CD4-positive, CD25-positive, alpha-beta regulatory T cell (primary cell): ENCODE results near the gene CTCF. TPM values are rescaled to one million over a fixed set of nuclear protein-coding genes. Genes with fewer than 3 reads are reported as not detected.

Experiments
- ATAC-seq, 2 donors: fragments of 150-1000 bp; cut with Tn5 transposase; one replicate each; pipeline ENCODE4 v1.10.0; 2021; ENCODE audit warnings: low read depth in 2 of 2, moderate number of reproducible peaks in 2 of 2, moderate library complexity in 1 of 2
- DNase-seq, 3 donors: peaks; one replicate each; pipeline versions ENCODE4 v3.0.0 to v3.0.0-alpha.2; 2012 to 2022; ENCODE audit warnings: mixed read lengths in 1 of 3
- H3K27ac ChIP-seq: one replicate; pipeline ENCODE4 v1.7.0; 2013; ENCODE audit warnings: mild to moderate bottlenecking, low read length; ENCODE audit not compliant: insufficient read depth, poor library complexity, severe bottlenecking
- H3K27me3 ChIP-seq: one replicate; pipeline ENCODE4 v1.7.0; 2013; ENCODE audit warnings: low read length; ENCODE audit not compliant: control insufficient read depth, insufficient read depth
- H3K36me3 ChIP-seq: one replicate; pipeline ENCODE4 v1.7.0; 2013; ENCODE audit warnings: mild to moderate bottlenecking, low read length, moderate library complexity; ENCODE audit not compliant: control insufficient read depth, insufficient read depth
- H3K4me1 ChIP-seq: 2 replicates; pipeline ENCODE4 v1.7.0; 2013; ENCODE audit warnings: mild to moderate bottlenecking, low read length; ENCODE audit not compliant: insufficient read depth, control insufficient read depth, poor library complexity, severe bottlenecking
- H3K4me3 ChIP-seq: one replicate; pipeline ENCODE4 v1.7.0; 2013; ENCODE audit warnings: low read depth, mild to moderate bottlenecking, low read length, moderate library complexity
- H3K9me3 ChIP-seq, 2 experiments: 1 replicate in 1 of 2; 2 replicates in 1 of 2; pipeline ENCODE4 v1.7.0; 2013; ENCODE audit warnings: low read length in 2 of 2, mild to moderate bottlenecking in 1 of 2, moderate library complexity in 1 of 2; ENCODE audit not compliant: control insufficient read depth in 2 of 2
- H3K27ac Mint-ChIP-seq, 3 donors: one replicate each; pipeline ENCODE4 v1.8.0; 2020 to 2022; ENCODE audit warnings: mild to moderate bottlenecking in 3 of 3, mixed read lengths in 3 of 3, moderate library complexity in 2 of 3
- H3K27me3 Mint-ChIP-seq: one replicate; pipeline ENCODE4 v1.8.0; 2022; ENCODE audit warnings: mild to moderate bottlenecking, mixed read lengths
- H3K36me3 Mint-ChIP-seq: one replicate; pipeline ENCODE4 v1.8.0; 2020; ENCODE audit warnings: mixed read lengths
- H3K4me1 Mint-ChIP-seq, 4 donors: one replicate each; pipeline ENCODE4 v1.8.0; 2020 to 2022; ENCODE audit warnings: mixed read lengths in 4 of 4, mild to moderate bottlenecking in 1 of 4
- H3K4me3 Mint-ChIP-seq, 4 donors: one replicate each; pipeline ENCODE4 v1.8.0; 2020 to 2022; ENCODE audit warnings: mild to moderate bottlenecking in 4 of 4, mixed read lengths in 4 of 4, moderate library complexity in 3 of 4
- H3K9me3 Mint-ChIP-seq, 7 donors: one replicate each; pipeline ENCODE4 v1.8.0; 2020 to 2022; ENCODE audit warnings: mixed read lengths in 7 of 7, mild to moderate bottlenecking in 3 of 7, moderate library complexity in 2 of 7
- polyA plus RNA-seq, 4 donors: library from polyadenylated mRNA; unstranded; fragments of 300-500 nt; fragmentation: Illumina TruSeq; gene quantifications; one replicate each; pipeline ENCODE4 v1.2.3, GENCODE V29; 2021
- total RNA-seq: library from RNA; stranded (reverse); gene quantifications from one replicate; pipeline ENCODE4 v1.2.3, GENCODE V29; 2022

CTCF gene
- total and polyA plus RNA-seq, 5 donors from 2014 or later, result 44.5 to 80.2 (median 53.0) TPM

- H3K4me1 ChIP-seq, result peaks cover 56% of the 10 kb centered on the region
- Mint-ChIP-seq H3K36me3 (peaks cover 5% of the 10 kb centered on the region), H3K9me3 (no peaks in the 10 kb centered on the region), H3K27me3 (no peaks in the 10 kb centered on the region), H3K27ac (peak overlapping the region; percentile 92 to 98 (median 96)), H3K4me1 (peaks cover 14 to 66% (median 44%) of the 10 kb centered on the region in 4 donors), H3K4me3 (peak overlapping the region; percentile 90 to 94 (median 92))
- H3K27me3 ChIP-seq, result no peaks in the 10 kb centered on the region
- peak; percentile 48 to 72 (median 69) for DNase-seq
- ATAC-seq, result peak; percentile 7 to 9
- H3K9me3 ChIP-seq, result no peaks in the 10 kb centered on the region
- no peaks in the 10 kb centered on the region for H3K36me3 ChIP-seq
- peak overlapping the region; percentile 95 for H3K27ac ChIP-seq
- peak overlapping the region; percentile 96 for H3K4me3 ChIP-seq
Measured at GRCh38 chr16:67562918-67563707, 787 bp downstream of the CTCF start.

DNA sequence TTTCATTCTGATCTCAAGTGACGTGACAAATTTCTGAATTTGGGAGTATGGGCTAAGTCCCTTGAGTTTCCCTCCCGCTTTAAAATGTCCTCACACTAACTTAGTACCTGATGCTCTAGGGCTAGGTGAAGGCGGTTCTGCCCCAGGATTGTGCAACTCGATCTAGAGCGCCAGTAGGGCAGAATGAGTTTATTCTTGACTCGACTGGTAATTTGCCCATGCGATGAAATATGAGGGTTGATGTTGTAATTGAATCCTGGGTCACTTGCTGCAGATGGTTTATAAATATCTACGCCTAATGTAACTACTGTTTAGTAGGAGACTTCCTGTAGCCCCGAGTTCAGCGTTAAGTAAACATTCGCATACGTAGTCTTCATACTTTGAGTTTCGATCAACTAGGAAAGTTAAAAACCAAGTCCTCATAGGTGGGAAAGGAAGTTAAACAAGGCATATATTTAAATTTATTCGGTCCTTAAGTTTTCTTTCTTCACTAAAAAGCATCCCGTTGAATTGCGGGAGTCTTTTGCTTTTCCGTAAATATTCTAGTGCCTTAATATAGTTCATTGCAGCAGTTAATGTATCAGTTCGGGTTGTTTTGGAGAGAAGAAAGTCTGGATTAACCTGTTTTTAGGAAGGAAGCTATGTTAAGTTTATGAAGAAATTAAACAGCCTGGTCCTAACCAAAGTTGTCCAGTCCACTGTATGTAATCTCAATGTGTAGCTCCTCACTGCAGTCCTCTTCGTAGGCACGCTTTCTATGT lies 1.6 kb downstream of the CTCF start:
- Histone ChIP-seq H3K27ac (peak overlapping the region; percentile 95), H3K4me3 (peak overlapping the region; percentile 96), H3K9me3 (no peaks in the 10 kb centered on the region), H3K4me1 (peaks cover 58% of the 10 kb centered on the region), H3K27me3 (no peaks in the 10 kb centered on the region), H3K36me3 (no peaks in the 10 kb centered on the region)
- Mint-ChIP-seq H3K27me3 (no peaks in the 10 kb centered on the region), H3K9me3 (no peaks in the 10 kb centered on the region), H3K4me1 (peaks cover 14 to 70% (median 47%) of the 10 kb centered on the region in 4 donors), H3K27ac (peak overlapping the region; percentile 92 to 98 (median 96)), H3K4me3 (peak overlapping the region; percentile 90 to 94 (median 92)), H3K36me3 (peaks cover 5% of the 10 kb centered on the region)
- peak in 2 of 3 donors; percentile 56 to 68 for DNase-seq
- no peak for ATAC-seq

- H3K27me3 Mint-ChIP-seq, result no peaks in the 10 kb centered on the region
- H3K4me3 Mint-ChIP-seq, result peak overlapping the region; percentile 43 to 90 (median 54)
- ATAC-seq (no peak), DNase-seq (no peak)
- no peaks in the 10 kb centered on the region for H3K9me3 Mint-ChIP-seq
- H3K27ac Mint-ChIP-seq, result peak overlapping the region; percentile 32 to 60 (median 59)
- H3K9me3 ChIP-seq, result no peaks in the 10 kb centered on the region
- peak overlapping the region; percentile 35 for H3K4me3 ChIP-seq
- no peaks in the 10 kb centered on the region for H3K36me3 Mint-ChIP-seq
- H3K27ac ChIP-seq, result no peak overlapping the region
- H3K36me3 ChIP-seq, result no peaks in the 10 kb centered on the region
- peaks cover 14 to 70% (median 43%) of the 10 kb centered on the region in 4 donors for H3K4me1 Mint-ChIP-seq
- H3K4me1 ChIP-seq, result peaks cover 53% of the 10 kb centered on the region
- no peaks in the 10 kb centered on the region for H3K27me3 ChIP-seq
Measured at GRCh38 chr16:67565470-67566100, 3.3 kb downstream of the CTCF start.

GRCh38 chr16:67571464-67571863 lies 9.1 kb downstream of the CTCF start:
- no peaks in the 10 kb centered on the region for H3K9me3 Mint-ChIP-seq
- Histone ChIP-seq H3K36me3 (peaks cover 36% of the 10 kb centered on the region), H3K27ac (no peak overlapping the region), H3K27me3 (no peaks in the 10 kb centered on the region), H3K4me1 (peaks cover 18% of the 10 kb centered on the region), H3K9me3 (no peaks in the 10 kb centered on the region), H3K4me3 (no peak overlapping the region)
- ATAC-seq, result no peak
- H3K4me1 Mint-ChIP-seq, result peaks cover 11 to 54% (median 29%) of the 10 kb centered on the region in 4 donors
- no peak for DNase-seq
- peaks cover 20% of the 10 kb centered on the region for H3K36me3 Mint-ChIP-seq
- H3K4me3 Mint-ChIP-seq, result no peak overlapping the region
- H3K27me3 Mint-ChIP-seq, result no peaks in the 10 kb centered on the region
- peak overlapping the region in 1 of 3 donors; percentile 41 for H3K27ac Mint-ChIP-seq

GRCh38 chr16:67571981-67572431 lies 9.7 kb downstream of the CTCF start:
- no peak for ATAC-seq
- Mint-ChIP-seq H3K36me3 (peaks cover 20% of the 10 kb centered on the region), H3K27ac (peak overlapping the region in 1 of 3 donors; percentile 41), H3K4me1 (peaks cover 10 to 52% (median 25%) of the 10 kb centered on the region in 4 donors), H3K9me3 (no peaks in the 10 kb centered on the region), H3K27me3 (no peaks in the 10 kb centered on the region), H3K4me3 (no peak overlapping the region)
- H3K4me1 ChIP-seq, result peaks cover 16% of the 10 kb centered on the region
- H3K9me3 ChIP-seq, result no peaks in the 10 kb centered on the region
- H3K36me3 ChIP-seq, result peaks cover 36% of the 10 kb centered on the region
- no peak for DNase-seq
- H3K27ac ChIP-seq, result no peak overlapping the region
- no peaks in the 10 kb centered on the region for H3K27me3 ChIP-seq
- no peak overlapping the region for H3K4me3 ChIP-seq

- Mint-ChIP-seq H3K27ac (peak overlapping the region in 2 of 3 donors; percentile 38 to 60), H3K4me1 (peaks cover 5 to 41% (median 12%) of the 10 kb centered on the region in 4 donors), H3K9me3 (no peaks in the 10 kb centered on the region), H3K4me3 (no peak overlapping the region), H3K36me3 (peaks cover 7% of the 10 kb centered on the region), H3K27me3 (no peaks in the 10 kb centered on the region)
- no peak overlapping the region for H3K27ac ChIP-seq
- H3K36me3 ChIP-seq, result peaks cover 28% of the 10 kb centered on the region
- H3K4me3 ChIP-seq, result no peak overlapping the region
- no peaks in the 10 kb centered on the region for H3K9me3 ChIP-seq
- no peak for DNase-seq
- H3K27me3 ChIP-seq, result no peaks in the 10 kb centered on the region
- peaks cover 6% of the 10 kb centered on the region for H3K4me1 ChIP-seq
- ATAC-seq, result no peak
Measured at GRCh38 chr16:67579686-67580085, 17.4 kb downstream of the CTCF start.

DNA sequence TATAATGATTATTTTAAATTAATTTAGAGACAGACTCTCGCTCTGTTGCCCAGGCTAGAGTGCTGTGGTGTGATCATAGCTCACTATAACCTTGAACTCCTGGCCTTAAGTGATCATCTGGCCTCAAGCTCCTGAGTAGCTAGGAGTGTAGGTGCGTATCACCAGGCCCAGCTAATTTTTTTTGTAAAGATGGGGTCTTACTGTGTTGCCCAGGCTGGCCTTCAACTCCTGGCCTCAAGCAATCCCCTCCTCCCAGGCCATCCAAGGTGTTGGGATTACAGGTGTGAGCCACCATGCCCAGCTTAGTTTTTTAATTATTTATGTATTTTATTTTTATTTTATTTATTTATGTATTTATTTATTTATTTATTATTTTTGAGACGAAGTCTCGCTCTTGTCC lies 17.9 kb downstream of the CTCF start:
- H3K27ac Mint-ChIP-seq, result no peak overlapping the region
- H3K4me3 Mint-ChIP-seq, result no peak overlapping the region

More for the DNA sequence above, 17.9 kb downstream of the CTCF start:
- H3K27me3 Mint-ChIP-seq, result no peaks in the 10 kb centered on the region
- H3K36me3 ChIP-seq, result peaks cover 24% of the 10 kb centered on the region
- H3K4me1 Mint-ChIP-seq, result peaks cover 5 to 46% (median 14%) of the 10 kb centered on the region in 4 donors
- no peaks in the 10 kb centered on the region for H3K9me3 Mint-ChIP-seq
- peaks cover 7% of the 10 kb centered on the region for H3K36me3 Mint-ChIP-seq
- peaks cover 6% of the 10 kb centered on the region for H3K4me1 ChIP-seq
- DNase-seq (no peak), ATAC-seq (no peak)
- H3K27me3 ChIP-seq, result no peaks in the 10 kb centered on the region
- no peak overlapping the region for H3K4me3 ChIP-seq
- H3K9me3 ChIP-seq, result no peaks in the 10 kb centered on the region
- no peak overlapping the region for H3K27ac ChIP-seq
